Effector CD8-positive, alpha-beta T cell (primary cell): ENCODE results near the gene STAP1.
"Not testable (repeated sequence)": the region's sequence is repeated elsewhere in the genome, so short reads cannot be mapped to it uniquely, and the experiment has no call there.

Experiments
- DNase-seq: peaks from one replicate; lab custom pipeline; 2025; lab: John Stamatoyannopoulos, UW

The STAP1 gene

DNA sequence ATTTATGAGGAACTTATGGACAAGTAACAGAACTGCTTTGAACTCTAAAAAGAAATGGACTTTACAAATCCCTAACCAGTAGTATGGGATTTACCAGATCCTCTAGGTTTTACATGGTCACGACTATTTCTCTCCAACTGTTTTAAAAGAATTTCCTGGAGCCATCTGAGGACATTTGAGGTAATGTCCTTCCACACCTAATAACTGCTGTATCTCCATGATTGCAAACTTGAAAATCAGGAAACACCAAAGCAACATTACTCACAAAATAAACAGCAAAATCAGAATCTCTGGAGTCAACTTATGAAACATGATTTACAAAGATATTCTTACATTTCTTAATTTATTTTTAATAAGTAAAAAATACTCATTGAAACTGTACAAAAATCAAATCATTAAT is 58.0 kb downstream of the STAP1 start:
- no peak for DNase-seq

DNA sequence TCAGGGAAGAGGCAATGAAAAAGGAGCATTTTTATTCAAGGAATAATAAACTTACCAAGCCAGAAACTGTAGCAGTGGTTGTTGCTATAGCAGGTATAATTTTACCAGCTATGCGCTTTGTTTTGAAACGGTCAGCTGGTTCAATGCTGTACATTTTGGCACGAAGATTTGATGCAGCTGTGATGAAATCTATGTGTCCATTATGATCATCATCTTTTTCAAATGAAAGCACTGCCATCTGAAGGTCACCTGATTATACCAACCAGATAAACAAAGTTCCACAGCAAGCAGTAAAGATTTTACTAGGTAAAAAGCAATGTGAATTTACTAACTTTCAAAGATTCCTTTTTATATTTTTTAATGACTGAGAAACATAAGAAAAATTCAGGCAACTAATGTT is 66.4 kb downstream of the STAP1 start:
- DNase-seq = no peak

DNA sequence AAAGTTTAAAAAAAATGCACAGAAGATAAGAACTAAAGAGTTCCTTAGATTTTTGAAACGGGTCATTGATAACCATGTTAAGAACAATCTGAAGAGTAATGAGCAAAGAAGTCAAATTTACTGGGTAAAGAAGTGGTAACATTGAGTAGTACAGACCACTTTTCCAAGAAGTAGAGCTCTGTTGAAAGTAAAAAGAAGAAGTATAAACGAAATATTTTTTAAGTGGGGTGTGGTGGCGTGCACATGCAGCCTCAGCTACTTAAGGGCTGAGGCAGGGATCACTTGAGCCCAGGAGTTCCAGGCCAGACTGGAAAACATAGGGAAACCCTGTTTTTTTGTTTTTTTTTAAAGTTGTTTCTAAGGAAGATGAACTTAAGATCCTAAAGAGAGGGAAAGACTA is 74.0 kb downstream of the STAP1 start:
- no peak for DNase-seq

GRCh38 chr4:67634741-67635140 is 76.2 kb downstream of the STAP1 start:
- no peak for DNase-seq

DNA sequence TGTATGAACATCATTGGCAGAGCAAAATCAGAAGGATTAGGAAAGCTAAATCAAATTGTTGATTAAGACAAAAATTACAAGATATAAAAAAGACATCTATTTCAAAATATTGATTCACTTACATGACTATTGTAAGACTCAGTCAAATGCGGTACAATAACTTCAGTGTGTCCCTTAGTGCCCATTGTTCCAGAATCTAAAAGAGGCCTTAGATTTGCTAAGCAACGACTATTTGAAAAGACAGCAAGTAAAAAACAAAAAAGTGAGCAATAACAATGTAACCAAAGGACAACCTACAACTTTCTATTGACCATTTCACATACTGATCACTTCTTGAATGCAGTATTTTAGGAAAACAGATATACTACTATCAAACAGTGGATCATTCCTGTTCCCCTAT is 76.8 kb downstream of the STAP1 start:
- DNase-seq = no peak

DNA sequence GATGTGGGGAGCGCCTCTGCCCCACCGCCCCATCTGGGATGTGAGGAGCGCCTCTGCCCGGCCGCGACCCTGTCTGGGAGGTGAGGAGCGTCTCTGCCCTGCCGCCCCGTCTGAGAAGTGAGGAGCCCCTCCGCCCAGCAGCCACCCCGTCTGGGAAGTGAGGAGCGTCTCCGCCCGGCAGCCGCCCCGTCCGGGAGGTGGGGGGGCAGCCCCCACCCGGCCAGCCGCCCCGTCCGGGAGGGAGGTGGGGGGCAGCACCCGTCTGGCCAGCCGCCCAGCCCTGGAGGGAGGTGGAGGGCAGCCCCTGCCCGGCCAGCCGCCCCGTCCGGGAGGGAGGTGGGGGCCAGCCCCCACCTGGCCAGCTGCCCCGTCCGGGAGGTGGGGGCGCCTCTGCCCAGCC is 78.5 kb downstream of the STAP1 start:
- not testable (repeated sequence) for DNase-seq

GRCh38 chr4:67638136-67638535 is 79.6 kb downstream of the STAP1 start:
- DNase-seq = no peak

DNA sequence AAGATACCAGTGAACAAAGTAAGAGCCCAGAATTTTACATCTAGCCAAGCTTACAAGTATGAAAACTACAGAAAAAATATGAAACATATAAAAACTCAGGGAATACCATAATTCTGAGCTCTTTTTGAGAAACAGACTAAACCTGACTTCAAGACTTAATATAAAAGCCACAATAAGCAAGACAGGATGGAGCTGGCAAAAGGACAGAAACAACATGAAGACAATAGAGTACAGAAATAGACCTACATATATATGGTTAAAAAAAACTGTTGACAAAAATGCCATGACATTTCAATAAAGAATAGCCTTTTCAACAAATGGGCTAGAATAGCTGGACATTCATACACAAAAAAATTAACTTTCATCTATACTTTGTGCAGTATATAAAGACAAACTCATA is 93.0 kb downstream of the STAP1 start:
- DNase-seq = no peak
